DOHH2 (cell line): ENCODE measurements around the gene TCHP.

Source experiments
- H3F3A ChIP-seq: fragments of 200-600 bp; sonication (generic), shearing (Covaris generic); 2 replicates; pipeline ENCODE4 v1.6.0; 2016; ENCODE audit warnings: antibody characterized with exemption, mild to moderate bottlenecking; ENCODE audit not compliant: control insufficient read depth, insufficient read depth
- H3K27ac ChIP-seq: fragments of 200-600 bp; sonication (generic); 2 replicates; pipeline ENCODE4 v1.5.1; 2014; ENCODE audit warnings: low read depth, mild to moderate bottlenecking, low read length, moderate library complexity
- H3K27me3 ChIP-seq: fragments of 200-600 bp; sonication (generic); 2 replicates; pipeline ENCODE4 v1.6.1; 2014; ENCODE audit warnings: mild to moderate bottlenecking, low read length, mixed read lengths; ENCODE audit not compliant: control insufficient read depth
- H3K36me3 ChIP-seq: fragments of 200-600 bp; sonication (generic); 2 replicates; pipeline ENCODE4 v1.6.1; 2014; ENCODE audit warnings: mild to moderate bottlenecking, low read length, moderate library complexity, mixed read lengths; ENCODE audit not compliant: control insufficient read depth
- H3K4me1 ChIP-seq: fragments of 200-600 bp; sonication (generic); 2 replicates; pipeline ENCODE4 v1.6.1; 2014; ENCODE audit warnings: mild to moderate bottlenecking, low read length, mixed read lengths; ENCODE audit not compliant: control insufficient read depth
- H3K4me2 ChIP-seq: fragments of 200-600 bp; sonication (generic); 2 replicates; pipeline ENCODE4 v1.6.0; 2014; ENCODE audit warnings: mild to moderate bottlenecking, low read length, moderate library complexity
- H3K4me3 ChIP-seq: fragments of 200-600 bp; sonication (generic); 2 replicates; pipeline ENCODE4 v1.5.1; 2014; ENCODE audit warnings: mild to moderate bottlenecking, low read length, mixed read lengths
- H3K79me2 ChIP-seq: fragments of 200-600 bp; sonication (generic); 2 replicates; pipeline ENCODE4 v1.6.1; 2014; ENCODE audit warnings: mild to moderate bottlenecking, low read length, mixed read lengths; ENCODE audit not compliant: control insufficient read depth
- H3K9me2 ChIP-seq: fragments of 200-600 bp; sonication (generic); replicated peaks from 2 replicates; pipeline ENCODE4 v1.6.1; 2014; ENCODE audit warnings: mild to moderate bottlenecking, low read length, mixed read lengths; ENCODE audit not compliant: control insufficient read depth
- H3K9me3 ChIP-seq: fragments of 200-600 bp; sonication (generic); 2 replicates; pipeline ENCODE4 v1.6.1; 2014; ENCODE audit warnings: antibody characterized with exemption, low read length, mixed read lengths; ENCODE audit not compliant: control insufficient read depth, insufficient read depth
- H4K20me1 ChIP-seq: fragments of 200-600 bp; sonication (generic); 2 replicates; pipeline ENCODE4 v1.6.0; 2014; ENCODE audit warnings: low read depth, mild to moderate bottlenecking, antibody characterized with exemption, low read length, moderate library complexity; ENCODE audit not compliant: control insufficient read depth, insufficient read depth
- EZH2phosphoT487 ChIP-seq: fragments of 200-600 bp; sonication (generic); IDR thresholded peaks from 2 replicates; pipeline ENCODE4 v1.6.1; 2017; ENCODE audit warnings: borderline replicate concordance, mild to moderate bottlenecking, antibody characterized with exemption, low read length, moderate library complexity, mixed read lengths
- TF ChIP-seq, protein P1 (sequence below): fragments of 200-600 bp; sonication (generic); IDR thresholded peaks from one replicate; pipeline ENCODE4 v1.5.1; 2014; ENCODE audit warnings: antibody characterized with exemption, mild to moderate bottlenecking, low read depth, low read length; ENCODE audit not compliant: poor library complexity, severe bottlenecking

TCHP gene

DNA sequence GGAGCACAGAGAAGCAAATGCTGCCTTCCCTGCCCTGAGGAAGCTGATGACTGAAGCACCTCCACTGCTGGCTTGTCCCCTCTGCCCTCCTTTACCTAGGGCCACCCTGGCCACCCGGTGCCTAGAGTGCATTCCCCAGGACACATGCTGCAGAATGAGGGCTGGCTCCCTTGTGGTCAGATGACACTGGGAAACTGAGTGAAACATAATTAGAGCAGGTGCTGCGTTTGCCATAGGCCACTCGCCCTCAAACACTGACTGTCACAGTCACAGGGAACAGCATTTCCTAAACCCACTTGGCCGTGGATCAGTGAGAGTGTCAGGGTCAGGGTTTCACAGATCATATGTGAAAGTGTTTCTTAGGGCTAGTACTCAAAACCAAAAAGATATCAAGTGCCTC, 16.0 kb downstream of the TCHP start:
- TF ChIP-seq, protein P1, sequence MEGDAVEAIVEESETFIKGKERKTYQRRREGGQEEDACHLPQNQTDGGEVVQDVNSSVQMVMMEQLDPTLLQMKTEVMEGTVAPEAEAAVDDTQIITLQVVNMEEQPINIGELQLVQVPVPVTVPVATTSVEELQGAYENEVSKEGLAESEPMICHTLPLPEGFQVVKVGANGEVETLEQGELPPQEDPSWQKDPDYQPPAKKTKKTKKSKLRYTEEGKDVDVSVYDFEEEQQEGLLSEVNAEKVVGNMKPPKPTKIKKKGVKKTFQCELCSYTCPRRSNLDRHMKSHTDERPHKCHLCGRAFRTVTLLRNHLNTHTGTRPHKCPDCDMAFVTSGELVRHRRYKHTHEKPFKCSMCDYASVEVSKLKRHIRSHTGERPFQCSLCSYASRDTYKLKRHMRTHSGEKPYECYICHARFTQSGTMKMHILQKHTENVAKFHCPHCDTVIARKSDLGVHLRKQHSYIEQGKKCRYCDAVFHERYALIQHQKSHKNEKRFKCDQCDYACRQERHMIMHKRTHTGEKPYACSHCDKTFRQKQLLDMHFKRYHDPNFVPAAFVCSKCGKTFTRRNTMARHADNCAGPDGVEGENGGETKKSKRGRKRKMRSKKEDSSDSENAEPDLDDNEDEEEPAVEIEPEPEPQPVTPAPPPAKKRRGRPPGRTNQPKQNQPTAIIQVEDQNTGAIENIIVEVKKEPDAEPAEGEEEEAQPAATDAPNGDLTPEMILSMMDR = no peak
- no peak for TF ChIP-seq EZH2phosphoT487
- Histone ChIP-seq H3K9me3 (no peaks in the 10 kb centered on the region), H3F3A (0 out of 2 replicates have a peak, but pooled peaks cover 3% of the 10 kb centered on the region), H3K27ac (no peak overlapping the region), H3K4me2 (no peak overlapping the region), H3K4me3 (no peak overlapping the region), H3K36me3 (peaks cover 86% of the 10 kb centered on the region), H3K9me2 (no peaks in the 10 kb centered on the region), H3K4me1 (no peaks in the 10 kb centered on the region), H3K27me3 (no peaks in the 10 kb centered on the region), H3K79me2 (no peaks in the 10 kb centered on the region), H4K20me1 (no peaks in the 10 kb centered on the region)

DNA sequence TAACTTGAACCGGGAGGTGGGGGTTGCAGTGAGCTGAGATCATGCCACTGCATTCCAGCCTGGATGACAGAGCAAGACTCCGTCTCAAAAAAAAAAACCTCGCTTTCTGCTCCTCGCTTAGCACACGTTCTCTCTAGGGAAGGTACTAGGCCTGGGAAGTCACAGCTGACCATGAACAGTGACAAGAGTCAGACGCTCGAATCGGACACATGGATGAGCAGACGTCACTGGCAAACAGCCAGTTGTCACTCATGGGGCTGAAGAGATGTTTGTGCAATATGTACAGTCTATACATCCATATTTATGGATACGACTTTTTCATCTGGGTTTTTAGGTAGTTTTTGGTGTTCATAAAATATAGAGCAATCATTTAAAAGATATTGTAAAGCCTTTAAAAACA, 19.4 kb downstream of the TCHP start:
- Histone ChIP-seq H3K27ac (no peak overlapping the region), H3K9me3 (no peaks in the 10 kb centered on the region), H3K36me3 (peaks cover 67% of the 10 kb centered on the region), H3K4me3 (no peak overlapping the region), H4K20me1 (no peaks in the 10 kb centered on the region), H3K4me1 (peaks cover 11% of the 10 kb centered on the region), H3K27me3 (no peaks in the 10 kb centered on the region), H3K4me2 (no peak overlapping the region), H3F3A (peaks cover 7% of the 10 kb centered on the region), H3K79me2 (no peaks in the 10 kb centered on the region), H3K9me2 (no peaks in the 10 kb centered on the region)
- no peak for TF ChIP-seq EZH2phosphoT487
- TF ChIP-seq, protein P1 = no peak

DNA sequence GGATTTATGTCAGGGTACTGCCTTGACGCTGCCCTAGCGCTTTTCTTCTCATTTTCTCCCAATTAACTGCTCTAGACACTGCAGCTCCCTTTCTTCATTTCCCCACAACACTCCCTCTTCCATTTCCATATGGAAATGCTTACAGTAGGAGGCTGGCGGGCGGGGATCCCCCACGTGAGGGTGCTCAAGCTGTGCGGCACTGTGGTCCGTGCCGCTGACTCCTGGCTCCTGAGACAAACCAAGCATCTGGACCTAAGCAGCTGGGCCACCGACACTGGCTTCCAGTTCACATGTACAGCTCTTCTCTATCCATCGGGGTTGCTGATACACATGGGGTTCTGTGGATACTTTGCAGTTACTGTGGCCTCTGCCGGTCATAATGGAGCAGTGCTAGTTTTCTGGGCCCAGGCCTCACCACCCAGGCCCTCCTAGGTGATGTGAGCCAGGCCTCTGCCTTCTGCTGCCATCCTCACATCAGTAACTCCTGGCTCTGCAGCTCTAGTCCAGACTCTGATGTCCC, 20.2 kb downstream of the TCHP start:
- Histone ChIP-seq H3K4me2 (no peak overlapping the region), H3K27ac (no peak overlapping the region), H3K36me3 (peaks cover 58% of the 10 kb centered on the region), H3K9me2 (no peaks in the 10 kb centered on the region), H4K20me1 (no peaks in the 10 kb centered on the region), H3K27me3 (no peaks in the 10 kb centered on the region), H3F3A (peaks cover 7% of the 10 kb centered on the region), H3K79me2 (no peaks in the 10 kb centered on the region), H3K4me3 (no peak overlapping the region), H3K9me3 (no peaks in the 10 kb centered on the region), H3K4me1 (peaks cover 20% of the 10 kb centered on the region)
- TF ChIP-seq, protein P1 = no peak
- TF ChIP-seq EZH2phosphoT487 = no peak

DNA sequence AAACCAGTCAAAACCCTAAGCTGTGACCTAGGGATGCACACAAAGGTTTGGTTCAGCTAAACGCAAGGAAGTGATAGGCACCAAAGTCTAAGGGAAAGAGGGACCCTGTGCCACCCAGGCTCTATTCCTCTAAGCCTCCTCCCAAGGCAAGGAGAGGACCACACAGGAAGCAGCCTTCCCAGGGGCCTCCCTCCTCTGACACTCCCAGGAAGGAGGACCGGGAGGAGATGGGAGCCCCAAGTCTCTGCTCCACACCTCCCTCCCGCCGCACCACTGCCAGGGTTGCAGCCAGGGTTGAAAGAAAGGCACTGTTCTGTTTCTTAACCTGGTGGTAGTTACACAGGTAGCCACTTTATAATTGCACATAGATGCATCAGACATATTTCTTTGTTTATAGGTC, 21.9 kb downstream of the TCHP start:
- H4K20me1 ChIP-seq = no peaks in the 10 kb centered on the region
- H3K27ac ChIP-seq = no peak overlapping the region
- no peak overlapping the region for H3K4me2 ChIP-seq
- H3F3A ChIP-seq = peaks cover 7% of the 10 kb centered on the region
- H3K4me1 ChIP-seq = peaks cover 23% of the 10 kb centered on the region
- no peaks in the 10 kb centered on the region for H3K9me3 ChIP-seq
- peaks cover 45% of the 10 kb centered on the region for H3K36me3 ChIP-seq
- no peaks in the 10 kb centered on the region for H3K9me2 ChIP-seq
- no peak overlapping the region for H3K4me3 ChIP-seq
- TF ChIP-seq, protein P1 = no peak
- no peak for TF ChIP-seq EZH2phosphoT487
- no peaks in the 10 kb centered on the region for H3K79me2 ChIP-seq
- no peaks in the 10 kb centered on the region for H3K27me3 ChIP-seq
